IPS-20b (cell line): ENCODE data around the gene FNDC3B.

Experiments used
- H3K27ac ChIP-seq: one replicate; pipeline ENCODE4 v1.5.1; 2013; ENCODE audit warnings: low read length
- H3K27me3 ChIP-seq: 2 replicates; pipeline ENCODE4 v1.6.1; 2013; ENCODE audit warnings: mild to moderate bottlenecking, low read length, inconsistent platforms; ENCODE audit not compliant: insufficient read depth
- H3K36me3 ChIP-seq: 2 replicates; pipeline ENCODE4 v1.6.1; 2013; ENCODE audit warnings: low read depth, mild to moderate bottlenecking, inconsistent platforms, low read length, moderate library complexity; ENCODE audit not compliant: insufficient read depth
- H3K4me1 ChIP-seq: 2 replicates; pipeline ENCODE4 v1.6.1; 2013; ENCODE audit warnings: mild to moderate bottlenecking, control low read depth, inconsistent platforms, low read length, moderate library complexity; ENCODE audit not compliant: insufficient read depth
- H3K4me3 ChIP-seq: 2 replicates; pipeline ENCODE4 v1.5.1; 2013; ENCODE audit warnings: mild to moderate bottlenecking, low read length, inconsistent platforms
- H3K9ac ChIP-seq: 2 replicates; pipeline ENCODE4 v1.6.1; 2013; ENCODE audit warnings: low read depth, mild to moderate bottlenecking, inconsistent platforms, low read length, moderate library complexity
- H3K9me3 ChIP-seq: 2 replicates; pipeline ENCODE4 v1.6.1; 2013; ENCODE audit warnings: mild to moderate bottlenecking, low read depth, low read length, inconsistent platforms; ENCODE audit not compliant: insufficient read depth

Gene FNDC3B

GRCh38 chr3:172142864-172143451 is 103.6 kb downstream of the FNDC3B start:
- H3K27ac ChIP-seq: no peak overlapping the region

GRCh38 chr3:172143739-172144497 is 104.5 kb downstream of the FNDC3B start:
- Histone ChIP-seq H3K9me3 (no peaks in the 10 kb centered on the region), H3K27ac (no peak overlapping the region), H3K36me3 (no peaks in the 10 kb centered on the region), H3K9ac (no peak overlapping the region), H3K27me3 (no peaks in the 10 kb centered on the region), H3K4me1 (peaks cover 65% of the 10 kb centered on the region), H3K4me3 (no peak overlapping the region)

More at GRCh38 chr3:172142864-172143451, 103.6 kb downstream of the FNDC3B start:
- Histone ChIP-seq H3K4me3 (no peak overlapping the region), H3K9ac (no peak overlapping the region), H3K36me3 (no peaks in the 10 kb centered on the region), H3K27me3 (no peaks in the 10 kb centered on the region), H3K4me1 (peaks cover 69% of the 10 kb centered on the region), H3K9me3 (no peaks in the 10 kb centered on the region)

DNA sequence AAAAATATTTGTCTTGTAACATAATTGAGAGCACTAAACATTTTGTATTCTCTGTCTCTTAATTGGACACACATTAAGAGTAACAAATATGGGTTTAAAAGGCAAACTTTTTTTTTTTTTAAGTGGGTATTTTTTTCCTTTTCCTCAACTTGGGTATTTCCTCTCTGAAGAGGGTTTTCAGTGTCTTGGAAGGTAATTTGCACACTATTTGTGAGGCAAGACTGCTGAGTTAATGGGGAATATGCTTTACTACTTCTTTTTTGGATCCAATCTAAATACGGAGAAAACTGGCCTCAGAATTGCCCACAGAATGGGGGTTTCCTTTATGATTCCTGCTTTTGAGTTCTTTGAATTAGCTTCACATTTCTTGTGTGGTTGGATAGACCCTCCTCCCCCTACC is 105.2 kb downstream of the FNDC3B start:
- H3K9me3 ChIP-seq: no peaks in the 10 kb centered on the region
- peaks cover 58% of the 10 kb centered on the region for H3K4me1 ChIP-seq
- H3K9ac ChIP-seq: no peak overlapping the region
- no peak overlapping the region for H3K4me3 ChIP-seq
- no peaks in the 10 kb centered on the region for H3K27me3 ChIP-seq
- no peak overlapping the region for H3K27ac ChIP-seq
- no peaks in the 10 kb centered on the region for H3K36me3 ChIP-seq

DNA sequence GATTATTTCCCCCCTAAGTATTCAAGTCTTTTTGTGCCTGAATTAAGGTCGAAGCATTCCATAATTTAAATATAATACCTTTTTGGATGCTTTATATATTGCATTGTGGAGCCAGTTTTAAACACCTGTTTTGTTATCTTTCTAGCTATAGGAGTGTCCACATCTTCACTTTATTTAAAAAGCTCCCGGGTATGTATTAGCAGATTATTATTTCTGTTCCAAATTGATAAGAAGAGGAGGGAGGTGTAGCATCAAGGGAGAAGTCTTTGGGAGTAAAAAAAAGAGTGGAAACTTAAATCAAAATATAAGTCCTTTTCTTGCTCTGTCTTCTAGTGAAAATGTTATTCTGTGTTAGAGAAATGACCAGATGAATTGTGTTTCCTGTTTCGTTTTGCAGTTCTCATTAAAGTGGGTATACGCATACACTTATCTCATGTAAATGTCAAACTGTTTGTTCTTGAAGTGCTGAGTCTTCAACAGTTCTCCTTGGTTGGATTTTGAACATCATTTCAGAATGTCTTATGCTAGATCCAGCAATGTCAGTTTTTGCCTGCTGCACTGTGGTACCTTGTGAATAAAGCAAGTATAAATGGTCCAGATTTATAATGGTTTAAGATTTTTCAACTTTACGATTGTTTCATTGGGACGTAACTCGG is 105.8 kb downstream of the FNDC3B start:
- Histone ChIP-seq H3K36me3 (no peaks in the 10 kb centered on the region), H3K27me3 (no peaks in the 10 kb centered on the region), H3K27ac (no peak overlapping the region), H3K9me3 (no peaks in the 10 kb centered on the region), H3K4me3 (no peak overlapping the region), H3K4me1 (peaks cover 53% of the 10 kb centered on the region), H3K9ac (no peak overlapping the region)

- H3K4me3 ChIP-seq: no peak overlapping the region
- peaks cover 46% of the 10 kb centered on the region for H3K4me1 ChIP-seq
- H3K9me3 ChIP-seq: no peaks in the 10 kb centered on the region
- no peak overlapping the region for H3K27ac ChIP-seq
- no peaks in the 10 kb centered on the region for H3K27me3 ChIP-seq
- no peaks in the 10 kb centered on the region for H3K36me3 ChIP-seq
- H3K9ac ChIP-seq: no peak overlapping the region
These were observed 107.0 kb downstream of the FNDC3B start for GRCh38 chr3:172146349-172146748.

DNA sequence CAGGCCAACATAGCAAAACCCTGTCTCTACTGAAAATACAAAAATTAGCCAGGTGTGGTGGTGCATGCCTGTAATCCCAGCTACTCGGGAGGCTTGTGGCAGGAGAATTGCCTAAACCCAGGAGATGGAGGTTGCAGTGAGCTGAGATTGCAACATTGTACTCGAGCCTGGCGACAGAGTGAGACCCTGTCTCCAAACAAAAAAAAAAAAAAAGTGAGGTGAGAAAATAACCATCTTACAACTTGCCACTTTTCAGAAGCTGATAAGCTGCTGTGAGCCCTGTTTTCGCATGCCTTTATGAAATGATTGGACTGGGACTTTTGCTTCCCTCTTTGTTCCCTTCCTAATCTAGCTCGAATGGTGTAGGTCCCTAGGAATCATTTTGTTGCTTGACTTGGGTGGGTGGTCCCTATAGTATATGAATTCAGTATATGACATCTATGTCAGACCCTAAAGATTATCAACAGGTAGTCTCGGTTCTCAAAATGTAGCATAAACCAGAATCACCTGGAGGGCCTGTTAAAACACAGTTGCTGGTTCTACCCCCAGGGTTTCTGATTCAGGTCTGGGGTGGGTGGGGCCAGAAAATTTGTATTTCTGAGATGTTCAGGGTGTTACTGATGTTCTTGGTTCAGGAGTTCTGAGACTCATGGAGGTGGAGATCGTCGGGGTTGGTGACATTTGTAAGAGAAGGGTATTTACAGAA is 107.9 kb downstream of the FNDC3B start:
- no peak overlapping the region for H3K27ac ChIP-seq
- H3K4me1 ChIP-seq: peaks cover 47% of the 10 kb centered on the region
- no peaks in the 10 kb centered on the region for H3K36me3 ChIP-seq
- no peaks in the 10 kb centered on the region for H3K27me3 ChIP-seq
- no peak overlapping the region for H3K9ac ChIP-seq
- no peaks in the 10 kb centered on the region for H3K9me3 ChIP-seq
- no peak overlapping the region for H3K4me3 ChIP-seq

DNA sequence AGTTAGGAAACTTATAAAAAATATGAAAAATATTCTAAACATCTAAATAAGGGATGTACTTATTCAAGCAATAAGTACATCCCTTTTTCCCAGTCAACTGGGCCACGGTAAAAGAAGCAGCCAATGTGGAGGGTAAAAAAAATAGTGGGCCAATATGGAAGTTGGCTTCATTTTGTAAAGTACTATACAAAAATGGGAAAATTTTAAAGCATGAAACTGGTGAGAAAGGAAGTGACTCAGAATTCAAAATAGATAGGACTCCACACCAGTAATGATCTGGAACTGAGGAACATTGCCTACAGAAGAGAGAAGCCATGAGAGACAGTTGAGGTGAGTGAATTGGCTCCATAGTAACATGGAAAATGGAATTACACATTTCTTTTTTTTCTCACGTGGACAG is 108.9 kb downstream of the FNDC3B start:
- H3K27me3 ChIP-seq: no peaks in the 10 kb centered on the region
- no peak overlapping the region for H3K27ac ChIP-seq
- no peak overlapping the region for H3K4me3 ChIP-seq
- peaks cover 50% of the 10 kb centered on the region for H3K4me1 ChIP-seq
- no peak overlapping the region for H3K9ac ChIP-seq
- H3K9me3 ChIP-seq: no peaks in the 10 kb centered on the region
- H3K36me3 ChIP-seq: no peaks in the 10 kb centered on the region

GRCh38 chr3:172148702-172149565 is 109.6 kb downstream of the FNDC3B start:
- Histone ChIP-seq H3K4me3 (no peak overlapping the region), H3K27ac (no peak overlapping the region)

DNA sequence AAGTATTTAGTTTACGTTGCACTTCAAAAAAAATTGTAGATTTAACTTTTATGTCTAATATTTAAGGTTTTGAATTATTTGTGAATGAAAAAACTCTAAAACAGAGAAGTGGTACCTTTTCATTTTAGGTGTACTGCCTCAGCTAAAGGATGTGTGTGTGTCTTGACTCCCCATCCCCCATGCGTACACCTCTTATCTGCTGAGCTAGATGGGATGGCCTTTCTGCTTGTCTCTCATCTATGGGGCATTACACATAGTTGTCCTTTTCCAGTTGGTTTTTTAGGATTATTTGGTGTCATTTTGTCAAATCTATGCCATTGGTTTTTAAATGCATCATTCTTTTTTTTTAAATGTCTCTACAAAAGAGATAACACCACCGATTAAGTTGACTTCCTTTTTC is 110.9 kb downstream of the FNDC3B start:
- Histone ChIP-seq H3K9ac (no peak overlapping the region), H3K36me3 (no peaks in the 10 kb centered on the region), H3K4me3 (no peak overlapping the region), H3K4me1 (peaks cover 51% of the 10 kb centered on the region), H3K9me3 (no peaks in the 10 kb centered on the region), H3K27me3 (no peaks in the 10 kb centered on the region), H3K27ac (no peak overlapping the region)

More at GRCh38 chr3:172148702-172149565, 109.6 kb downstream of the FNDC3B start:
- Histone ChIP-seq H3K4me1 (peaks cover 55% of the 10 kb centered on the region), H3K9me3 (no peaks in the 10 kb centered on the region), H3K36me3 (no peaks in the 10 kb centered on the region), H3K9ac (no peak overlapping the region), H3K27me3 (no peaks in the 10 kb centered on the region)

- Histone ChIP-seq H3K9ac (no peak overlapping the region), H3K27ac (no peak overlapping the region), H3K36me3 (no peaks in the 10 kb centered on the region), H3K4me1 (peaks cover 56% of the 10 kb centered on the region), H3K9me3 (no peaks in the 10 kb centered on the region), H3K27me3 (no peaks in the 10 kb centered on the region), H3K4me3 (no peak overlapping the region)
These were observed 111.7 kb downstream of the FNDC3B start for GRCh38 chr3:172150913-172151650.
